HUES64 (cell line): ENCODE results near the gene REG3G. TPM values are rescaled to one million over a fixed set of nuclear protein-coding genes. Genes with fewer than 3 reads are reported as not detected.

Source experiments
- H3K27ac ChIP-seq: 2 replicates; pipeline ENCODE4 v1.7.0; 2013; ENCODE audit warnings: low read depth, low read length, inconsistent platforms
- H3K27me3 ChIP-seq: 2 replicates; pipeline ENCODE4 v1.6.1; 2013; ENCODE audit warnings: mild to moderate bottlenecking, low read length; ENCODE audit not compliant: insufficient read depth
- H3K36me3 ChIP-seq: 2 replicates; pipeline ENCODE4 v1.6.1; 2013; ENCODE audit warnings: mild to moderate bottlenecking, low read length; ENCODE audit not compliant: insufficient read depth
- H3K4me1 ChIP-seq: 2 replicates; pipeline ENCODE4 v1.6.1; 2013; ENCODE audit warnings: mild to moderate bottlenecking, low read length, moderate library complexity; ENCODE audit not compliant: insufficient read depth
- H3K4me3 ChIP-seq: 2 replicates; pipeline ENCODE4 v1.5.1; 2013; ENCODE audit warnings: mild to moderate bottlenecking, low read length, moderate library complexity
- H3K9ac ChIP-seq: 2 replicates; pipeline ENCODE4 v1.6.1; 2013; ENCODE audit warnings: mild to moderate bottlenecking, low read depth, low read length
- H3K9me3 ChIP-seq: 2 replicates; pipeline ENCODE4 v1.6.1; 2013; ENCODE audit warnings: low read depth, low read length; ENCODE audit not compliant: insufficient read depth
- WGBS: fragments of 150-250, 120-280 bp; methylation state at CpG from one replicate; pipeline ENCODE4 v1.1.7; 2013; ENCODE audit warnings: missing lambda C conversion rate; 5-methylcytosine and 5-hydroxymethylcytosine counted together
- polyA plus RNA-seq, 2 experiments: library from polyadenylated mRNA; stranded (reverse); fragments of 50-300 nt; gene quantifications; one replicate each; pipeline ENCODE4 v1.2.3, GENCODE V29; 2013

Gene REG3G
- polyA plus RNA-seq (2013, experiment 1 of 2): not detected
- polyA plus RNA-seq (2013, experiment 2 of 2): not detected

DNA sequence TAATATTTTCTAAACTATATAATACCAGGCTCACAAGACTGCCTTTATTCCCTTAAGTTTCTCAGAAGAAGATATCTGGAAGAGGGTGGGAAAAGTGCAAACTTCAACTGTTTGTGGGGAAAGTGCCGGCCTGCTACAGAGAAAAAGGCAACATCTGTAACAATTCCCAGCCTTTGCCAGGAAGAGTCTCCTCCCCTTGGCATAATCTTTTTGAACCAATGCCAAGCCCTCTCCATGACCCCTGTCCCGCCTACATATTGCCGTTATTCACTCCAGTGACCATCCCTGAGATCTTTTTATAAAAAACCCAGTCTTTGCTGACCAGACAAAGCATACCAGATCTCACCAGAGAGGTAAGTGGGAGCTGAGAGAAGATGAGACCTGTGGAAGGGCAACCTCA is at the start of gene REG3G:
Gene REG3G (plus strand): TSS at position 282 of the 400 bp plus-strand sequence. CDS start 392 bp downstream, outside the sequence.
- no peaks in the 10 kb centered on the region for H3K4me1 ChIP-seq
- WGBS: 96% methylated on average over 3 of the region's 3 CpGs
- H3K9me3 ChIP-seq: no peaks in the 10 kb centered on the region
- H3K27ac ChIP-seq: no peak within 1 kb of the TSS
- H3K36me3 ChIP-seq: no peaks in the 10 kb centered on the region
- no peak within 1 kb of the TSS for H3K9ac ChIP-seq
- H3K4me3 ChIP-seq: no peak within 1 kb of the TSS
- no peaks in the 10 kb centered on the region for H3K27me3 ChIP-seq

DNA sequence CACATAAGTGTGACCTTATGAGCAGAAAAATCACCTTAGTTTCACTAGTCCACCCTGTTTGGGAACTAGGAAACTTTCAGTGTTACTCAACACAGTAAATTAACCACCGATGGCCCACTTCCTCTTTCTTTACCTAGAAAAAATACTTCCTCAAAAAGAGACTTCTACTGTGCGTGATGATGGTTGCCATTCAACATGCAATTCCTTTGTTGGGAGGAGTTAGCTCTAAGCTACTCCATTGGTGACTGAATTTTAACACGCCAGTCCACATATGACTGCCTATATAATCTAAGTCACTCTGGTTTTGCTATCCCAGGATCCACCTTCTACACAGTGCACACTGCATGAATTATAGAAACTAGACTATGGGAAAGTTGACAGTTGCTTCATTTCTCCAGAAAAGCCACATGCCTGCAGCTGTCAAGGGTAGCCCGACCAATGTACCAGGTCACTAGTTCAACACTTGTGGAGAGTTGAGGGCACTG is 47.8 kb upstream of the REG3G start:
- Histone ChIP-seq H3K36me3 (no peaks in the 10 kb centered on the region), H3K27ac (no peak overlapping the region), H3K9ac (no peak overlapping the region), H3K9me3 (no peaks in the 10 kb centered on the region), H3K4me1 (peaks cover 14% of the 10 kb centered on the region), H3K4me3 (no peak overlapping the region), H3K27me3 (no peaks in the 10 kb centered on the region)
- 89% methylated on average over 4 of the region's 4 CpGs for WGBS

DNA sequence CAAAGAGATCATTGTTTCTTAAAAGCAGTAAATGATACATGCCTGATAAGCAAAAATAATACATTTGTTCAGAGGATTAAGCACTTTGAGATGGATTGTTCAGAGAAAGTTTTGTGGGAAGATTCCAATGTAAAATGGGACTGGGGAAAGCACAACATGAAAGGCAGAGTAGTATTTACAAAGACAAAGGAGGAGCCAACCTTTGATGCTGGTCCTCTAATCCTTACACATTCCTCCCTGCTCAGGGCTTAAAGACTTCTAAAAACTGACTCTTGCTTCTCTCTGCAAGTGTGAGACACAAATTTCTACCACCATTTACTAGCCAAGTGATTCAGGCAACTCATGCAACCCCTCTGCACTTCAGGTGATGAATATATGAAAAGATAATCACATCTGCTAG is 47.2 kb upstream of the REG3G start:
- H3K36me3 ChIP-seq: no peaks in the 10 kb centered on the region
- H3K27me3 ChIP-seq: no peaks in the 10 kb centered on the region
- H3K4me1 ChIP-seq: peaks cover 14% of the 10 kb centered on the region
- H3K9me3 ChIP-seq: no peaks in the 10 kb centered on the region
- H3K27ac ChIP-seq: no peak overlapping the region
- no peak overlapping the region for H3K9ac ChIP-seq
- H3K4me3 ChIP-seq: no peak overlapping the region

DNA sequence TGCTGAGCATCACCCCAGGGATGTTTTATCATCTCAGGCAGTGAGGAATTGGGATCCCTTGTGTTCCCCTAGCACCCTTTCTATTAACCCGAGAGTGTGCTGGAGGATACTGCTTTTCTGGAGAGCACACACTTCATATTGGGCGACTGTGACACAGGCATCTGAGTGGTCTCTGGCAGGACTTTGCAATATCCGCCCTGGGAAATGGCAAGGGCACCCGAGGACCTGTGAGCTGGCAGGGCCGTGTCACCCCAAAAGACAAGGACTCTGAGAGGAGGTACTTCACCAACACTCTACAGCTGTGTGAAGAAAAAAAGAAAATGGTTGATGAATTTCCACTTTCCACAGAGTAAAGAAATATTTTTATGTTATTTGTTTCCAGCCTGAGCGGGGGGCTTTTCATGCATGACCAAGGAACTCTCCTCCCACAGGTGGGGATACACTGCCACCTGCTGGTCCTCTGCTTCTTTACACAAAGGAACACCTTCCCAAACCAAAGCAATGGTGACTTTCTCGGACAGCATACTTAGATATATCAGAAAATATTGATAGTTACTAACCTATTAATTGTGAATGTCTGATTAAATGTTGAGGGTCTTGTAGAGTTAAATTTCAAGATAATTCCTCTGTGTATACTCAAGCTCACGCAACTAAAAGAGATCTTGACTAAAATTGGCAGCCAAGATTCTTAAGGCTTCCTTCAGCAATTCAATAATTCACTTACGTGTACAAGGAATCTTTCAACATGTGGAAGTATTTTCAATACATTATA is 45.9 kb upstream of the REG3G start:
- H3K36me3 ChIP-seq: no peaks in the 10 kb centered on the region
- H3K4me3 ChIP-seq: no peak overlapping the region
- peak overlapping the region; percentile 66; the same call in 1 of the 2 replicates for H3K27ac ChIP-seq
- WGBS: 49% methylated on average over 6 of the region's 9 CpGs
- no peaks in the 10 kb centered on the region for H3K9me3 ChIP-seq
- no peak overlapping the region for H3K9ac ChIP-seq
- peaks cover 14% of the 10 kb centered on the region for H3K4me1 ChIP-seq
- no peaks in the 10 kb centered on the region for H3K27me3 ChIP-seq

DNA sequence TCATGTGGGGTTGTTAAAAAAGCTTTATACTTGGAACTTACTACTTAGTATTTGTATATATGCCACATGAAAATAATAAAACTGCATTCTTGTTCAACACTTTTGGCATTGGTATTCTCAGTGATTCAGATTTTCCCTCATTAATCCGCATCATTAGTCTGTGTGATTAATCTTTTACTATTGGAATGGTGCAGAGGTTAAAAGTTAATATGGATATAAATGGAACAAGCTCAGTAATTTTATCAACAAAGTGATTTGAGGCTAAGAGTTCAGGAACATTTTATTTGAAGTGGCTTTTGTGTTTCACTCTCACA is 45.4 kb upstream of the REG3G start:
- peaks cover 14% of the 10 kb centered on the region for H3K4me1 ChIP-seq
- no peak overlapping the region for H3K9ac ChIP-seq
- no peak overlapping the region for H3K4me3 ChIP-seq
- no peaks in the 10 kb centered on the region for H3K36me3 ChIP-seq
- no peaks in the 10 kb centered on the region for H3K27me3 ChIP-seq
- H3K27ac ChIP-seq: no peak overlapping the region
- WGBS: 100% methylated on average over 1 of the region's 1 CpG
- no peaks in the 10 kb centered on the region for H3K9me3 ChIP-seq

DNA sequence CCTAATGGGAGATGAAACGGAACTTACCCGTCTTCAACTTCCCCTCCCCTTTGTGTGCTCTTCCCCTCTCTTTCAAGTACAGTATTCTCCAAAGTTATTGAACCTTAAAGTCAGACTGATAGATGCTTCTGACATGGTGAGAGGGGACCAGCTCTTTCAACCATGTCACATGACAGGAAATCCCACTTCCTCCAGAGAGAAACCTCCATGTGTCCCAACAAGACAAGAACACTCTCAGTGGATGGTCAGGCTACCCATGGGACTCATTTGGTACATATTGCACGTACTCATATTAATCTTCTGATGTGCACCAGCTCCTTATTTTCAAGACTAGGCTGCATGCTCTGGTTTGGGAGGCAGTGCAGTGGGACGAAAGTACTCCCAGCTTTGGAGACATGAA is 44.6 kb upstream of the REG3G start:
- no peak overlapping the region for H3K27ac ChIP-seq
- 92% methylated on average over 4 of the region's 4 CpGs for WGBS

DNA sequence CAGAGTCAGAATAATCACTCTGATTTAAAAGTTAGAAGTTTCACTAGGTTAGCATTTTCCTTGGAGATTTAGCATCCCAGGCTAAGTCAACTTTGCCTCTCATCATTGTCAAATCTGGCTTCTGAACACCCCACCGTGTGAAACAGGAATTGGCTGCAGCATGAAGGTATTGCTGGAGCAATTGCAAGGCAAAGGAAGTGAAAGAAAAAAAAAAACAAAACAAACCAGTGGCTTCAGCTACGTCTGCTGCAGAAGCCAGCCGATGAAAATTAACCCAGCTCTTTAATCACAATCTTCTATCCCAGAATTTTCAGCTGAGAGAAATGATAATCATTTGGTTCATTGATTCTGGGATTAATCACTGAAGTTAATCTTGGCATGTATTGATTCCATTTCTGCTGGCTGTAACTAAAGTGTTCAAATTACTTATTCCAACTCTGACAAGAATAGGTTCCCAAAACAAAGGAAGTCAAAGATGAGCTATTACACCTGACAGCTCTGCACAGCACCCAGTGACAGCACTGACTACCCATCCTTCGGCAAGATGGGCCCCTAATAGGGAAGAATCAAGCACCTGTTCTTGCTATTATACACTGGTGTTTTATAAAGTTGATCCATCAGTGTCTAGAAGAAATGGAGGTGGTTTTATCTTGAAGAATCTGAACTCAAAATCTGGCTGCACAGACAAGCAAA is 42.7 kb upstream of the REG3G start:
- Histone ChIP-seq H3K4me3 (no peak overlapping the region), H3K4me1 (peaks cover 14% of the 10 kb centered on the region), H3K27me3 (no peaks in the 10 kb centered on the region), H3K9me3 (no peaks in the 10 kb centered on the region), H3K27ac (no peak overlapping the region), H3K9ac (no peak overlapping the region), H3K36me3 (no peaks in the 10 kb centered on the region)
- 81% methylated on average over 3 of the region's 4 CpGs for WGBS

More for the DNA sequence above, 44.6 kb upstream of the REG3G start:
- Histone ChIP-seq H3K9me3 (no peaks in the 10 kb centered on the region), H3K4me1 (peaks cover 14% of the 10 kb centered on the region), H3K9ac (no peak overlapping the region), H3K36me3 (no peaks in the 10 kb centered on the region), H3K4me3 (no peak overlapping the region), H3K27me3 (no peaks in the 10 kb centered on the region)

DNA sequence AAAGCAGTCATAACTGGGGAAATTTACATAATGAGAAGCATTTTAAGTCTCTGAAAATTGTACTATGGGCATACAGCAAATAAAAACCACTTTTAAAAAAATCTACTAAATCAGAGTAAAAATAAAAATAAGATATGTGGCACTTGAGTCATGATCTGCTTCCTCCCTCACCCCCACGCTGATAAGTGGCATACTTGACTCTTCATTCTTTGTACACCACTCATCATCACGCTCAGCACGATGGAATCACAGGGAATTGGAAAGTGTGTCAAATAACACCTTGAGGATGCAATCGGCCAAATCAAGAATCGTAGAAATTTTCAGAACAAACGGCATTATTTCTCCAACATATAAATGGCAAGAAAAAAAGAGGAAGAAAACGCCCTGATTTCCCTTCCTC is 41.1 kb upstream of the REG3G start:
- no peak overlapping the region for H3K9ac ChIP-seq

DNA sequence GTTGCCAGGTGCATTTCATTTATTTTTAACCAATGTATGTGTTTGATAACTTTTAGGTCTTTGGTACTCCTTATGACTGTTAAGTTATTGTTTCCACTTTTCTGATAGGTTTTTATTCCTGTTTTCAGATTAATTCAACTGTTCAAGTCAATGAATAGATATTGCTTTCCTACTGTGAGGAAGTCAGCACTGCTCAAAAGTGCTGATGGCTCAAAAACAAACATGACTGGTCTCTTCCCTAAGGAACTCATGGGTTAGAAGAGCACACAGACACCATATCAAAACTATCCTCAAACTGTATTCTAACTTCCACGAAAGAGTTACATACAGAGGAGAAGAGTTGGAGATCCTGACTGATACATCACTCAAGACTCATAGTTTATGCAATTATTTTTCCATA is 39.9 kb upstream of the REG3G start:
- no peak overlapping the region for H3K9ac ChIP-seq
- no peaks in the 10 kb centered on the region for H3K36me3 ChIP-seq
- no peaks in the 10 kb centered on the region for H3K9me3 ChIP-seq
- no peaks in the 10 kb centered on the region for H3K4me1 ChIP-seq
- no peak overlapping the region for H3K4me3 ChIP-seq
- H3K27ac ChIP-seq: no peak overlapping the region
- H3K27me3 ChIP-seq: no peaks in the 10 kb centered on the region
- WGBS: 86% methylated on average over 1 of the region's 1 CpG

More for the DNA sequence above, 41.1 kb upstream of the REG3G start:
- Histone ChIP-seq H3K4me1 (peaks cover 2% of the 10 kb centered on the region; the same call in 1 of the 2 replicates), H3K4me3 (no peak overlapping the region), H3K36me3 (no peaks in the 10 kb centered on the region), H3K27ac (no peak overlapping the region), H3K9me3 (no peaks in the 10 kb centered on the region), H3K27me3 (no peaks in the 10 kb centered on the region)
- WGBS: 95% methylated on average over 7 of the region's 7 CpGs

DNA sequence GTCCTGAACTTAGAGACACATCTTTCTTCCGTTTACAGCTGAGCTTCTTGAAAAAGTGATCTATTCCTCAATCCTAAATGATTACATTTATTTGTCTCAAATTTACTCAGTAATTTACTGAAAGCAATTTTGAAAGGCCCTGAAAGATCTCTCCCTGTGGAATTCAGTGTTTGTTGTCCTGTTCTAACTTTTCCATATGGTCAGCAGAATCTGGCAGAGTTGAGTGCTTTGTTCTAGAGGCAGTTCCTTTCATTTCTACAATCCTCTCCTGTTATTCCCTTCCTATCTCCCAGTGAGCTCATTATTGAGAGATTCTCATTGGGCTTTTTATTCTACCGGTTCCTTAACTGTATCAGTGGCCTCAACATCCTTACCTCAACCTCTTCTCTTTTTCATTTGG is 36.5 kb upstream of the REG3G start:
- no peak overlapping the region for H3K9ac ChIP-seq
- no peak overlapping the region for H3K27ac ChIP-seq
- peaks cover 19% of the 10 kb centered on the region for H3K27me3 ChIP-seq
- WGBS: 92% methylated on average over 2 of the region's 2 CpGs
- H3K9me3 ChIP-seq: no peaks in the 10 kb centered on the region
- H3K4me3 ChIP-seq: no peak overlapping the region
- no peaks in the 10 kb centered on the region for H3K4me1 ChIP-seq
- no peaks in the 10 kb centered on the region for H3K36me3 ChIP-seq

DNA sequence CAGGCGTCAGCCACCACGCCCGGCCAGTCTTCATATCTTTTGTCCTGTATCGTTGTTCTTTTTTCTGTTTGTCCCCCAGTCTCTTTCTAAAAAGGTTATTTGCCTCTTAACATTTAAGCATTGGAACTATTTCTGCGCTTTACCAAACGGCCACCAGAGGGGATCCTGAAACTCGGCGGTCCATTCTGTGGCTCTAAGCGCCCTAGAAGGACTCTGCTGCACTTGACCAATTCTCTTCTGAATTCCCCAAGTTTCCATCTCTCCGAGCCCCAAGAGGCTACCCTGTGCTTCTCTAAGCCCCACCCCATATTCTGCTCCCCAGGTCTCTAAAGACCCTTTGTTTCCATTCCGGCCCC is 33.1 kb upstream of the REG3G start:
- no peaks in the 10 kb centered on the region for H3K36me3 ChIP-seq
- H3K4me1 ChIP-seq: no peaks in the 10 kb centered on the region
- no peaks in the 10 kb centered on the region for H3K9me3 ChIP-seq
- no peak overlapping the region for H3K27ac ChIP-seq
- 25% methylated on average over 11 of the region's 11 CpGs for WGBS
- H3K4me3 ChIP-seq: peak overlapping the region; percentile 57
- peaks cover 31% of the 10 kb centered on the region for H3K27me3 ChIP-seq
- H3K9ac ChIP-seq: no peak overlapping the region
